PC-9 (cell line): ENCODE results near the gene METRN. TPM values are rescaled to one million over a fixed set of nuclear protein-coding genes. Genes with fewer than 3 reads are reported as not detected.

Experiments used
- BruUV-seq: library from RNA; stranded (reverse); fragments of 400-500 nt; replicated peaks from 2 replicates; lab custom pipeline; 2021; lab: Mats Ljungman, UMichigan
- CTCF ChIA-PET: fragments of 300-600 bp; sonication (Branson Sonifier 250); formaldehyde crosslinking; loops from one replicate; lab custom pipeline; 2022; ENCODE audit warnings: antibody characterized with exemption; lab: Charles Lee
- POLR2A ChIA-PET: fragments of 300-600 bp; sonication (Branson Sonifier 250); formaldehyde crosslinking; loops from one replicate; lab custom pipeline; 2022; ENCODE audit warnings: antibody characterized with exemption; ENCODE audit not compliant: unreplicated experiment; lab: Charles Lee
- DNase-seq, 2 experiments: peaks; one replicate each; pipeline versions ENCODE4 v3.0.0 to v3.0.0-alpha.2; 2015 to 2022; ENCODE audit warnings: mixed read lengths in 1 of 2
- H2AFZ ChIP-seq: fragments of 200-600 bp; sonication (generic); 2 replicates; pipeline ENCODE4 v1.8.1; 2017; ENCODE audit warnings: antibody characterized with exemption
- H3F3A ChIP-seq: fragments of 200-600 bp; sonication (generic); 2 replicates; pipeline ENCODE4 v1.8.1; 2017; ENCODE audit warnings: antibody characterized with exemption, mild to moderate bottlenecking, low read depth; ENCODE audit not compliant: insufficient read depth
- H3K27ac ChIP-seq: fragments of 200-600 bp; sonication (generic); 2 replicates; pipeline ENCODE4 v1.6.1; 2016; ENCODE audit warnings: mixed run types
- H3K27me3 ChIP-seq: fragments of 200-600 bp; sonication (generic); 2 replicates; pipeline ENCODE4 v1.6.1; 2016; ENCODE audit warnings: low read depth, mixed run types; ENCODE audit not compliant: insufficient read depth
- H3K36me3 ChIP-seq: fragments of 200-600 bp; sonication (generic); 2 replicates; pipeline ENCODE4 v1.6.1; 2016; ENCODE audit warnings: low read depth, mixed run types
- H3K4me1 ChIP-seq: fragments of 200-600 bp; sonication (generic); replicated peaks from 2 replicates; pipeline ENCODE4 v1.6.1; 2016; ENCODE audit warnings: mixed run types; ENCODE audit not compliant: insufficient read depth
- H3K4me2 ChIP-seq: fragments of 200-600 bp; sonication (generic); 2 replicates; pipeline ENCODE4 v1.6.1; 2017; ENCODE audit warnings: mixed run types
- H3K4me3 ChIP-seq: fragments of 200-600 bp; sonication (generic); 2 replicates; pipeline ENCODE4 v1.6.1; 2016; ENCODE audit warnings: mixed run types
- H3K79me2 ChIP-seq: fragments of 200-600 bp; sonication (generic); 2 replicates; pipeline ENCODE4 v1.6.1; 2017; ENCODE audit warnings: low read depth, mixed run types
- H3K9me2 ChIP-seq: fragments of 200-600 bp; sonication (generic); 2 replicates; pipeline ENCODE4 v1.8.1; 2017; ENCODE audit warnings: mild to moderate bottlenecking; ENCODE audit not compliant: insufficient read depth
- H3K9me3 ChIP-seq: fragments of 200-600 bp; sonication (generic); 2 replicates; pipeline ENCODE4 v1.8.1; 2016; ENCODE audit warnings: low read depth; ENCODE audit not compliant: insufficient read depth
- H4K20me1 ChIP-seq: fragments of 200-600 bp; sonication (generic); 2 replicates; pipeline ENCODE4 v1.8.1; 2017; ENCODE audit not compliant: insufficient read depth
- EZH2 ChIP-seq: fragments of 200-600 bp; sonication (generic); IDR thresholded peaks from 2 replicates; pipeline ENCODE4 v1.8.0; 2017; ENCODE audit warnings: antibody characterized with exemption, low read depth
- intact Hi-C: fragments of 100-400 bp; cut with micrococcal nuclease; formaldehyde crosslinking; loops from one replicate; pipeline ENCODE4 v1.10.0; 2022; ENCODE audit not compliant: unreplicated experiment
- total RNA-seq: library from RNA; stranded (reverse); gene quantifications from 2 replicates; pipeline ENCODE4 v1.2.3, GENCODE V29; 2021
- TF ChIP-seq, protein P1 (sequence below): fragments of 200-600 bp; sonication (generic); conservative IDR thresholded peaks from 2 replicates; pipeline ENCODE4 v1.6.1; 2017; ENCODE audit warnings: mixed run types, antibody characterized with exemption, mild to moderate bottlenecking, moderate library complexity

The METRN gene
- total RNA-seq, 1 experiment from 2014 or later: 77.5 TPM

DNA sequence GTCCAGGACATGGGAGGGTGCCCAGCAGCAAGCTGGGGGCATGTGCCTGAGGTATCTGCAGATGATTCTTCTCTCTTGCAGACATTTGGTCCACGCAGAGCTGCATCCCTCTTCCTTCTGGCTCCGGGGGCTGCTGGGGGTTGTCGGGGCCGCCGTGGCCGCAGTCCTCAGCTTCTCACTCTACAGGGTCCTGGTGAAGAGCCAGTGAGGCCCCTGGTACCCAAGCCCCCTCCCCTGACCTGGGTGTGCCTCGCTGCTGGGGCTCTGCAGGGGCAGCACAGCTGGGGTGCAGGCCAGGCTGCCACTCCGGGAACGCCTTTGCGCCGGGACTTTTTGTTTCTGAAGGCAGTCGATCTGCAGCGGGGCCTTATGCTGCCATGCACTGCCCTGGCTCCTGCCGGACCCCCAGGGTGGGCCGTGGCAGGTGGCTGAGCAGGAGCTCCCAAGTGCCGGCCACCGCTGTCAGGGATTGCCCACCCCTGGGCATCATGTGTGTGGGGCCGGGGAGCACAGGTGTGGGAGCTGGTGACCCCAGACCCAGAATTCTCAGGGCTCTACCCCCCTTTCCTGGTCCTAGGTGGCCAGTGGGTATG lies 41.4 kb upstream of the METRN start:
- Histone ChIP-seq H3K9me3 (no peaks in the 10 kb centered on the region), H3K4me1 (peaks cover 5% of the 10 kb centered on the region; the same call in 1 of the 2 replicates), H3K4me2 (no peak overlapping the region), H3K79me2 (peaks cover 16% of the 10 kb centered on the region), H4K20me1 (no peaks in the 10 kb centered on the region; the same call in 1 of the 2 replicates), H3K36me3 (no peaks in the 10 kb centered on the region), H3F3A (peaks cover 10% of the 10 kb centered on the region; the same call in 1 of the 2 replicates), H3K9me2 (no peaks in the 10 kb centered on the region), H3K27ac (no peak overlapping the region), H2AFZ (no peak overlapping the region), H3K27me3 (no peaks in the 10 kb centered on the region), H3K4me3 (no peak overlapping the region)
- no peak for DNase-seq
- intact Hi-C loops: no loop called here
- ChIA-PET CTCF (no interaction called here), POLR2A (interaction anchor here (0.6 kb wide), 1 partner anchor 86 kb away, joined by 3 read pairs; no protein-coding TSS in a partner anchor)
- TF ChIP-seq EZH2: no peak
- TF ChIP-seq, protein P1, sequence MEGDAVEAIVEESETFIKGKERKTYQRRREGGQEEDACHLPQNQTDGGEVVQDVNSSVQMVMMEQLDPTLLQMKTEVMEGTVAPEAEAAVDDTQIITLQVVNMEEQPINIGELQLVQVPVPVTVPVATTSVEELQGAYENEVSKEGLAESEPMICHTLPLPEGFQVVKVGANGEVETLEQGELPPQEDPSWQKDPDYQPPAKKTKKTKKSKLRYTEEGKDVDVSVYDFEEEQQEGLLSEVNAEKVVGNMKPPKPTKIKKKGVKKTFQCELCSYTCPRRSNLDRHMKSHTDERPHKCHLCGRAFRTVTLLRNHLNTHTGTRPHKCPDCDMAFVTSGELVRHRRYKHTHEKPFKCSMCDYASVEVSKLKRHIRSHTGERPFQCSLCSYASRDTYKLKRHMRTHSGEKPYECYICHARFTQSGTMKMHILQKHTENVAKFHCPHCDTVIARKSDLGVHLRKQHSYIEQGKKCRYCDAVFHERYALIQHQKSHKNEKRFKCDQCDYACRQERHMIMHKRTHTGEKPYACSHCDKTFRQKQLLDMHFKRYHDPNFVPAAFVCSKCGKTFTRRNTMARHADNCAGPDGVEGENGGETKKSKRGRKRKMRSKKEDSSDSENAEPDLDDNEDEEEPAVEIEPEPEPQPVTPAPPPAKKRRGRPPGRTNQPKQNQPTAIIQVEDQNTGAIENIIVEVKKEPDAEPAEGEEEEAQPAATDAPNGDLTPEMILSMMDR: no peak
- BruUV-seq: no TSS peak

DNA sequence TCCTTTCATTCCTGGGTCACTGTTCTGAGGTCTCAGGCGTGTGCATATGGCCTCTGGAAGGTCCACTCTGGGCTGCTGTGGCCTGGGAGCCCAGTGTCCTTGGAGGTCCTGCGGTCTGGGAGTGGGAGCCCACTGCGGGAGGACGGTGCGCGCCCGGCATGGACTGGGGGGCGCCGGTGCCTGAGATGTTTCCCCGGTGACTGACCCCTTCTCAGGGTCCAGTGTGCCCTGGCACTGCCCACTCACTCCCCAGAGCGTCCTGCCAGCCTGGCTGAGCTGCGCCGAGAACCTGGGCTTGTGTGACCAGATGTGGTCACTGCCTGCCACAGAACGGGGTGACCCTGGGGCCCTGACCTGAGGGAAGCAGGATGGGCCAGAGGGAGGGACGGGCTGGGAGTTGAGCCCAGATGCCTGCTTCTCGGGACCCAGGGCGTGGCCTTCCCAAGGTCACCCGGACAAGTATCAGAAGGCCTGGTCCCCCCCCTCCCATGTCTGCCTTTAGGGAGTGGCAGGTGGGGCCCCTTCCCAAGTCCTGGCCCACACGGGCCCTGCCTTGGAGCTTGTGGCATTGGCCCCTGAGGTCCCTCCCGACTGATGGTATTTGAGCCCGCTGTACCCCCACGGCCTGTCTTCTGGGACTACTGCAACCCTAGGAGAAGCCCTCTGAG lies 40.6 kb upstream of the METRN start:
- intact Hi-C loops: no loop called here
- H4K20me1 ChIP-seq: no peaks in the 10 kb centered on the region; the same call in 1 of the 2 replicates

More for the DNA sequence above, 40.6 kb upstream of the METRN start:
- ChIA-PET POLR2A (no interaction called here), CTCF (no interaction called here)
- Histone ChIP-seq H2AFZ (no peak overlapping the region), H3K9me3 (no peaks in the 10 kb centered on the region), H3K27me3 (no peaks in the 10 kb centered on the region), H3K4me2 (no peak overlapping the region), H3K4me3 (no peak overlapping the region), H3K27ac (no peak overlapping the region), H3F3A (peaks cover 13% of the 10 kb centered on the region; the same call in 1 of the 2 replicates), H3K79me2 (peaks cover 7% of the 10 kb centered on the region; the same call in 1 of the 2 replicates), H3K9me2 (no peaks in the 10 kb centered on the region), H3K4me1 (peaks cover under 1% of the 10 kb centered on the region; the same call in 1 of the 2 replicates), H3K36me3 (no peaks in the 10 kb centered on the region)
- no peak for TF ChIP-seq EZH2
- TF ChIP-seq, protein P1: no peak
- no peak for DNase-seq
- BruUV-seq: no TSS peak
